ENCODE data around the gene CAPN9. TPM values are rescaled to one million over a fixed set of nuclear protein-coding genes. Genes with fewer than 3 reads are reported as not detected.
"Not testable (repeated sequence)": the region's sequence is repeated elsewhere in the genome, so short reads cannot be mapped to it uniquely, and the experiment has no call there.

CAPN9 gene
- total RNA-seq = not detected

DNA sequence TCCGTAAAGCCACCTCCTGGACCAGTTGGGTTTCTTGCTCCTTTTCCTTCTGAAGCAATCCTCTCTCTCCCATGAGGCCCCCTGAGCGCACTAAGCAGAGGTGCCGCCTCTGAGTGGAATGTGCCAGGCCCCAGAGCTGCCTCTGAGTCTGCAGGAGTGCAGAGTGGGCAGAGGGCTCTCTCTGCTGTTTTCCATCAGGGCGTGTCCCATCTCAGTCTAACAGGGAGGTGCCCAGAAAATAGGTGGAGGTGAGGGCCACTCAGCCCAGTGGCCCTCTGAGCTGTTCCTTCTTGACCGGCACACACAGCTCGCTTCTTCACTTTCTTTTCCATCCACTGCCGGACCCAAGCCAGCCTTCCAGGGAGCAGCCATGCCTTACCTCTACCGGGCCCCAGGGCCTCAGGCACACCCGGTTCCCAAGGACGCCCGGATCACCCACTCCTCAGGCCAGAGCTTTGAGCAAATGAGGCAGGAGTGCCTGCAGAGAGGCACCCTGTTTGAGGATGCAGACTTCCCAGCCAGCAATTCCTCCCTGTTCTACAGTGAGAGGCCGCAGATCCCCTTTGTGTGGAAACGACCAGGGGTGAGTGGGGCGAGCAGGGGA, at the start of gene CAPN9:
CAPN9 (plus strand) TSS at position 262 of the 604 bp plus-strand sequence; CDS start at position 371, 109 bp downstream.
- peaks cover 4% of the 10 kb centered on the region for H3K27me3 Mint-ChIP-seq
- H3K36me3 Mint-ChIP-seq = no peaks in the 10 kb centered on the region
- H3K9me3 Mint-ChIP-seq = no peaks in the 10 kb centered on the region
- intact Hi-C loops (cut with micrococcal nuclease) = no loop called here
- no peak within 1 kb of the TSS for H3K4me3 Mint-ChIP-seq
- ChIA-PET POLR2A (no interaction called here), CTCF (no interaction called here)
- H3K27ac Mint-ChIP-seq = no peak within 1 kb of the TSS
- H3K4me1 Mint-ChIP-seq (ENCODE audit: low read depth) = no peaks in the 10 kb centered on the region
- no peak for DNase-seq

DNA sequence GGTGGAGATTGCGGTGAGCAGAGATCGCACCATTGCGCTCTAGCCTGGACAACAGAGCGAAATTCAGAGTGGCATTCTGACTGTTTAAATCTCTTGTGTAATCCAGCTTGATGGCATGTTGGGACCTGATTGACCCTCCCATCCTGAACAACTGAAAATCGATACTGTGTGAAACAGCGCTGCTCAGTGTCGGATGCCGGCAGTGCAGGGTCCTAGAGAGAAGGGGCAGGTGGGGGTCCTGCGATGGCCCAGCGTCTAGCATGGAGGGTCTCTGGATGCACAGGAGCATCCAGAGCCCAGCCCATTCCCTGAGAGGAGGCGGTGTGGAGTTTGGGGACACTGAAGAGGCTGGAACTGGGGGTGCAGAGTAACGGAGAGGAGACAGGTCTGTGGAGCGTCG, 49.1 kb upstream of the CAPN9 start:
- intact Hi-C loops (cut with micrococcal nuclease) = no loop called here
- POLR2A ChIA-PET = no interaction called here
- no peaks in the 10 kb centered on the region for H3K27me3 Mint-ChIP-seq
- no peak overlapping the region for H3K27ac Mint-ChIP-seq
- H3K9me3 Mint-ChIP-seq = no peaks in the 10 kb centered on the region
- CTCF ChIA-PET = no interaction called here
- no peaks in the 10 kb centered on the region for H3K4me1 Mint-ChIP-seq (ENCODE audit: low read depth)
- H3K4me3 Mint-ChIP-seq = no peak overlapping the region
- H3K36me3 Mint-ChIP-seq = peaks cover 6% of the 10 kb centered on the region
- no peak for DNase-seq

DNA sequence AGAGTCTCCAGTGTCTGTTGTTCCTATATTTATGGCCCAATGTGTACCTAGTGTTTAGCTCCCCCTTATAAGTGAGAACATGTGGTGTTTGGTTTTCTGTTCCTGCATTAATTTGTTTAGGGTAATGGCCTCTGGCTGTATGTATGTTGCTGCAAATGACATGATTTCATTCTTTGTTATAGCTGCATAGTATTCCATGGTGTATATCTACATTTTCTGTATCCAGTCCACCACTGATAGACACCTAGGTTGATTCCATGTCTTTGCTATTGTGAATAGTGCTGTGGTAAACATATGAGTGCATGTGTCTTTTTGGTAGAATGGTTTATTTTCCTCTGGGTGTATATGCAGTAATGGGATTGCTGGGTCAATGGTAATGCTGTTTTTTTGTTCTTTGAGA, 48.2 kb upstream of the CAPN9 start:
- intact Hi-C loops (cut with micrococcal nuclease); H3K36me3 Mint-ChIP-seq; POLR2A ChIA-PET; H3K27ac Mint-ChIP-seq; DNase-seq; H3K4me1 Mint-ChIP-seq (ENCODE audit: low read depth); H3K9me3 Mint-ChIP-seq; H3K27me3 Mint-ChIP-seq; CTCF ChIA-PET; H3K4me3 Mint-ChIP-seq: not testable (repeated sequence)

DNA sequence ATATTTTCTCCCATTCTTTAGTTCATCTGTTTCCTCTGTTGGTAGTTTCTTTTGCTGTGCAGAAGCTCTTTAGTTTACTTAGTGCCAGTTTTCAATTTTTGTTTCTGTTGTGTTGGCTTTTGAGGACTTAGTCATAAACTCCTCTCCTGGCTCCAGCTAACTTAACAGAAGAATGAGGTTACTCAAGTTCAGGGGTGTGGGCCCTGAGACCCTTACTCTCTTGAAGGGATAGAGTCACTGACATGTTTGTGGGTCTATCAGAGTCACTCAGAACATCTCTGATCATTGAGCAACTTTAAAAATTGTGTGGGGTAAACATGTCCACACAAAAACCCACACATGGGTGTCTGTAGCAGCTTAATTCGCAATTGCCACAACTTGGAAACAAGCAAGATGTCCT, 47.5 kb upstream of the CAPN9 start:
- Mint-ChIP-seq H3K36me3 (no peaks in the 10 kb centered on the region), H3K4me1 (ENCODE audit: low read depth) (no peaks in the 10 kb centered on the region), H3K9me3 (no peaks in the 10 kb centered on the region), H3K4me3 (no peak overlapping the region), H3K27me3 (no peaks in the 10 kb centered on the region), H3K27ac (no peak overlapping the region)
- DNase-seq = no peak
- ChIA-PET POLR2A (no interaction called here), CTCF (no interaction called here)
- intact Hi-C loops (cut with micrococcal nuclease) = no loop called here

DNA sequence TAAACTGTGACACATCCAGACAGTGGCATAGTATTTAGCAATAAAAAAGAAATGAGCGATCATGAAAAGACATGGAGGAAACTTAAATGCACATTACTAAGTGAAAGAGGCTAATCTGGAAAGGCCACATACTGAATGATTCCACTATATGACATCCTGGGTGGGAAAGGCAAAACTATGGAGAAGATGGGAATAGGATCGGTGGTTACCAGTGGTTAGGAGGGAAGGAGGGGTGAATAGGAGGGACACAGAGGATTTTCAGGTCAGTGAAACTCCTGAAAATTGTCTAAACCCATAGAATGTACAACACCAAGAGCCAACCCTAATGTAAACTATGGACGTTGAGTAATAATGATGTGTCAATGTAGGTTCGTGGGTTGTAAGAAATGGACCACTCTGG, 47.1 kb upstream of the CAPN9 start:
- no peak overlapping the region for H3K27ac Mint-ChIP-seq
- ChIA-PET POLR2A (no interaction called here), CTCF (no interaction called here)
- intact Hi-C loops (cut with micrococcal nuclease) = no loop called here
- no peaks in the 10 kb centered on the region for H3K27me3 Mint-ChIP-seq
- no peak for DNase-seq
- H3K4me1 Mint-ChIP-seq (ENCODE audit: low read depth) = no peaks in the 10 kb centered on the region
- H3K36me3 Mint-ChIP-seq = no peaks in the 10 kb centered on the region
- no peak overlapping the region for H3K4me3 Mint-ChIP-seq
- H3K9me3 Mint-ChIP-seq = no peaks in the 10 kb centered on the region

DNA sequence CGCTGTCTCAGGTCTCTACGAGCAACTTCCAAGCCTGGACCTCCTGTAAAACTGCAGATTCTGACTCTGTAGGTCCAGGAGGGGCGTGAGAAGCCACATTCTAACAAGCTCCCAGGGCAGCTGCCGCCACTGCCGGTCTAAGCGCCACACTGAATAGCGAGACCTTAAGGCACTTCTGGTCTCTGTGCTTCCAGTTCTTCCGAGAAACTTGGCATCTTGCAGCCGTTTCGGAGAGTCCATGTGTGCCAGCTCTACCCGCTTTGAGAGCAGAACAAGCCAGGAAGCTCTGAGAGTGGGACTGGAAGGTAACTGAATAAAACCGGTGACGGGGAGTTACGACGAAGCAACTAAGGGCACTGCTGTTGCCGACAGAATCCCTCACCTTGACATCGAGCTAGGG, 45.8 kb upstream of the CAPN9 start:
- H3K4me3 Mint-ChIP-seq = no peak overlapping the region
- CTCF ChIA-PET = no interaction called here
- no peak for DNase-seq
- POLR2A ChIA-PET = no interaction called here
- no peaks in the 10 kb centered on the region for H3K36me3 Mint-ChIP-seq
- no peaks in the 10 kb centered on the region for H3K4me1 Mint-ChIP-seq (ENCODE audit: low read depth)
- no peaks in the 10 kb centered on the region for H3K9me3 Mint-ChIP-seq
- intact Hi-C loops (cut with micrococcal nuclease) = no loop called here
- H3K27ac Mint-ChIP-seq = no peak overlapping the region
- no peaks in the 10 kb centered on the region for H3K27me3 Mint-ChIP-seq

DNA sequence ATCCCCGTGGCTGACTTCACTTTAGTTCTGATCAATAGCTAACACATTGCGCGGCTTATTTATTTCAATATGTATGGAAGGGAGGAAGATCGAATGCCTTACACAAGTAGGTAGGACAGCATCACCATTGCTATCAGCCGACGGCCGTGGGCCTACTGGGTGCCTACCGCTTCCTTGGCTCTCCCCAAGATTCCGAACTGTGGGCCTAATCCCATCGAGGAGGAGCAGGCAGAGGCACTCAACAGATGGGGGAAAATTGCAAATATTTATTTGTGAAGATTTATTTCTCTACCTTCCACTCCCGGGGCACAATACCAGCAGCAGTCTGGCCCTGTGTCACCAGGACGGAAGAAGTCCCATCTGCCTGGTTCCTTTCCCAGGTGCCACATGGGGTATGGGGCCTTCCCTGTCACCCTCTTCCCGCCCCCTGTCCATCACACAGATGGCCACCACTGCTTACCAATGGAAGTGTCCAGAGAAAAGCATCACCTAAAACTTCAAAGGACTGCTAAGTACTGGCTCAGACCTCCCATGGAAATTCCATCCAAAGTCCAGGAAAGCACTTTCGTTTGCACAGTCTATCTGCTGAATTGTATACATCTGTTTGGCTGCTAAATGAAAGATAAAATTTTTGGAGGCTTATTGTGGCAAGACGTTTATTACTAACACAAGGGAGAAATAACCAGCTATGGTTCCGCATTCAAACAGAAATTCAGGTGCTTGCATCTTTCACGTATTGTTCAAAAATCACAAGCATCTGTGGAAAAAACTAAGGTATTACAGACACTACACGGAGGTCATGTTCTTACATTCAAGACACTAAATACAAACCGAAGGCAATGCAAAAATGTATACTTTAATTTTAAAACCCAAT, 45.1 kb upstream of the CAPN9 start:
- CTCF ChIA-PET = no interaction called here
- no peak overlapping the region for H3K4me3 Mint-ChIP-seq

GRCh38 chr1:230702934-230703678, 44.1 kb upstream of the CAPN9 start:
- Mint-ChIP-seq H3K27ac (no peak overlapping the region), H3K4me3 (no peak overlapping the region), H3K4me1 (ENCODE audit: low read depth) (no peaks in the 10 kb centered on the region), H3K36me3 (no peaks in the 10 kb centered on the region), H3K9me3 (no peaks in the 10 kb centered on the region), H3K27me3 (peaks cover 2% of the 10 kb centered on the region)
- intact Hi-C loops (cut with micrococcal nuclease) = no loop called here
- POLR2A ChIA-PET = no interaction called here
- no peak for DNase-seq
- CTCF ChIA-PET = no interaction called here

More for the DNA sequence above, 45.1 kb upstream of the CAPN9 start:
- no peak for DNase-seq
- intact Hi-C loops (cut with micrococcal nuclease) = no loop called here
- Mint-ChIP-seq H3K27me3 (no peaks in the 10 kb centered on the region), H3K27ac (no peak overlapping the region), H3K9me3 (no peaks in the 10 kb centered on the region), H3K36me3 (no peaks in the 10 kb centered on the region), H3K4me1 (ENCODE audit: low read depth) (no peaks in the 10 kb centered on the region)
- POLR2A ChIA-PET = no interaction called here

- CTCF ChIA-PET = no interaction called here
- no peaks in the 10 kb centered on the region for H3K36me3 Mint-ChIP-seq
- H3K4me1 Mint-ChIP-seq (ENCODE audit: low read depth) = no peaks in the 10 kb centered on the region
These were observed 43.4 kb upstream of the CAPN9 start for GRCh38 chr1:230703679-230704385.

DNA sequence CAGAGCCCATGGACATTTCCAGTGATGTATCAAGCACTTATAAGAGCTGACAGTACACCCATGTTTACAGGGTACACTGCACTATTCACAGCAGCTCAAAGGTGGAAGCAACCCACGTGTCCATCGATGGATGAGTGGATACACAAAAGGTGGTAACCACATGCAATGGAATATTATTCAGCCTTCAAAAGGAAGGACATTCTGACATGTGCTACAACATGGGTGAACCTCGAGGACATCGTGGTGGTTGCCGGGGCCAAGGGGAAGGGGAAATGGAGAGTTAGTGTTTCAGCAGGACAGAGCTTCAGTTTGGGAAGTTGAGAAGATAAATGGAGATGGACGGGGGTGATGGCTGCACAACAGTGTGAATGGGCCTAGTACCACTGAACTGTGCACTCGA, 42.4 kb upstream of the CAPN9 start:
- H3K27me3 Mint-ChIP-seq = peaks cover 2% of the 10 kb centered on the region
- no peak overlapping the region for H3K4me3 Mint-ChIP-seq
- no peaks in the 10 kb centered on the region for H3K36me3 Mint-ChIP-seq
- ChIA-PET CTCF (no interaction called here), POLR2A (no interaction called here)
- H3K9me3 Mint-ChIP-seq = no peaks in the 10 kb centered on the region
- intact Hi-C loops (cut with micrococcal nuclease) = no loop called here
- no peak for DNase-seq
- no peak overlapping the region for H3K27ac Mint-ChIP-seq
- no peaks in the 10 kb centered on the region for H3K4me1 Mint-ChIP-seq (ENCODE audit: low read depth)

More at GRCh38 chr1:230703679-230704385, 43.4 kb upstream of the CAPN9 start:
- H3K9me3 Mint-ChIP-seq = no peaks in the 10 kb centered on the region
- H3K27me3 Mint-ChIP-seq = peaks cover 2% of the 10 kb centered on the region
- intact Hi-C loops (cut with micrococcal nuclease) = no loop called here
- POLR2A ChIA-PET = no interaction called here
- DNase-seq = no peak
- no peak overlapping the region for H3K27ac Mint-ChIP-seq
- H3K4me3 Mint-ChIP-seq = no peak overlapping the region

DNA sequence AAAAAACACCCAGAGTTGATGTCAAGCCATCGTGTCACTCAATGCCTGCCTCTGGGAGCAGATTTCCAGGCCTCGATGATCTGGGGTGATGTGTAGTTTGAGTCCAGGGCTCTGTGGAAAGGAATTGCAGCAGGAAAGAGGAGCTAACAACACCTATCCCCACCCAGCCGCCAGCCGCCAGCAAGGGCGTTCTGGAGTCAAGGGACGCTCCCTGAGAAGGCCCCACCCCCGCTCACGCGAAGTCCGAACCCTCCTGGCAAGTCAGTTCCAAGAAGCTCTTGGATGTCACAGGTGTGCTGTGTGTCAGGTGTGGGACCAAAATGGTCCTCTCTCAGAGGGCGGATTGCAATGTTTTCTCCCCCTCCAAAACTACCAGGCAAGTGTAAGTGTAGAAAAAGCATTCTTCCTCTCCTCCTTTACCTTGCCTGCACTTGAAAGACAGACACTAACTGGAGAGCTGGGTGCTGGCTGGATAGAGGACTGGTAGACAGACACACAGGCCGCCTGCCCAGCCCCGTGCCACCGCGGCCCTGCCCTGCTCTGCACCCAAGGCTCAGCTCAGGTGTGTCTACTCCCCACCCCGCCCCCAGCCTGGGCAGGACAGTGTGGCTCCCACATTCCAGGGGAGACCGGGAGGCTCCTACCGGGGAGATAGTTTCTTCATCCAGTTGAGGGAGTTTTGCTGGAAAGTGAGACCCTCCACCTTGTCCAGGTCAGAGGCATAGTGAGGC, 41.7 kb upstream of the CAPN9 start:
- H3K9me3 Mint-ChIP-seq = no peaks in the 10 kb centered on the region
- no peak overlapping the region for H3K27ac Mint-ChIP-seq
- peaks cover 2% of the 10 kb centered on the region for H3K27me3 Mint-ChIP-seq
- no peak overlapping the region for H3K4me3 Mint-ChIP-seq
- POLR2A ChIA-PET = no interaction called here
- H3K36me3 Mint-ChIP-seq = no peaks in the 10 kb centered on the region
- CTCF ChIA-PET = no interaction called here
- DNase-seq = no peak
- H3K4me1 Mint-ChIP-seq (ENCODE audit: low read depth) = no peaks in the 10 kb centered on the region
- intact Hi-C loops (cut with micrococcal nuclease) = no loop called here
